OCI-LY7 (cell line): ENCODE data around the gene PALLD. TPM values are rescaled to one million over a fixed set of nuclear protein-coding genes. Genes with fewer than 3 reads are reported as not detected.

Experiments
- BruUV-seq: library from RNA; stranded (reverse); fragments of 400-500 nt; replicated peaks from 2 replicates; lab custom pipeline; 2021; lab: Mats Ljungman, UMichigan
- CTCF ChIA-PET: fragments of 300-600 bp; sonication (Branson Sonifier 250); formaldehyde crosslinking; loops from one replicate; lab custom pipeline; 2022; ENCODE audit warnings: antibody characterized with exemption; ENCODE audit not compliant: unreplicated experiment; lab: Charles Lee
- POLR2A ChIA-PET: fragments of 300-600 bp; sonication (Branson Sonifier 250); formaldehyde crosslinking; loops from one replicate; lab custom pipeline; 2022; ENCODE audit warnings: antibody characterized with exemption; lab: Charles Lee
- DNase-seq: peaks from one replicate; pipeline ENCODE4 v3.0.0-alpha.2; 2015; ENCODE audit warnings: low spot score
- H2AFZ ChIP-seq: fragments of 200-600 bp; sonication (generic), shearing (Covaris generic); 2 replicates; pipeline ENCODE4 v1.6.1; 2014; ENCODE audit warnings: mild to moderate bottlenecking, antibody characterized with exemption, low read length, moderate library complexity
- H3K27ac ChIP-seq: fragments of 200-600 bp; sonication (generic); 2 replicates; pipeline ENCODE4 v1.5.1; 2014; ENCODE audit warnings: mixed run types, low read depth, mild to moderate bottlenecking, moderate library complexity, low read length, inconsistent platforms; ENCODE audit not compliant: poor library complexity, severe bottlenecking
- H3K36me3 ChIP-seq: fragments of 200-600 bp; sonication (generic); 2 replicates; pipeline ENCODE4 v1.6.1; 2014; ENCODE audit warnings: mild to moderate bottlenecking, antibody characterized with exemption, low read length, moderate library complexity, mixed read lengths; ENCODE audit not compliant: insufficient read depth
- H3K4me1 ChIP-seq: fragments of 200-600 bp; sonication (generic); 2 replicates; pipeline ENCODE4 v1.5.1; 2014; ENCODE audit warnings: mild to moderate bottlenecking, low read length; ENCODE audit not compliant: insufficient read depth, poor library complexity, severe bottlenecking
- H3K4me2 ChIP-seq: fragments of 200-600 bp; sonication (generic); 2 replicates; pipeline ENCODE4 v1.6.1; 2014; ENCODE audit warnings: mild to moderate bottlenecking, low read length
- H3K4me3 ChIP-seq: fragments of 200-600 bp; sonication (generic); 2 replicates; pipeline ENCODE4 v1.5.1; 2014; ENCODE audit warnings: mild to moderate bottlenecking, low read depth, low read length; ENCODE audit not compliant: poor library complexity, severe bottlenecking
- H3K79me2 ChIP-seq: fragments of 200-600 bp; sonication (generic); 2 replicates; pipeline ENCODE4 v1.6.1; 2016; ENCODE audit warnings: low read depth, mild to moderate bottlenecking, low read length, moderate library complexity, mixed read lengths; ENCODE audit not compliant: insufficient read depth
- H3K9me2 ChIP-seq: fragments of 200-600 bp; sonication (generic); 2 replicates; pipeline ENCODE4 v1.6.1; 2016; ENCODE audit warnings: mild to moderate bottlenecking, low read length, mixed read lengths; ENCODE audit not compliant: insufficient read depth
- H3K9me3 ChIP-seq: fragments of 200-600 bp; sonication (generic); 2 replicates; pipeline ENCODE4 v1.6.1; 2014; ENCODE audit warnings: mild to moderate bottlenecking, mixed run types, low read length, mixed read lengths
- H4K20me1 ChIP-seq: fragments of 200-600 bp; sonication (generic); 2 replicates; pipeline ENCODE4 v1.6.1; 2014; ENCODE audit warnings: mild to moderate bottlenecking, antibody characterized with exemption, low read length, moderate library complexity, mixed read lengths; ENCODE audit not compliant: insufficient read depth
- CTCF ChIP-seq: fragments of 200-600 bp; sonication (generic); conservative IDR thresholded peaks from 2 replicates; pipeline ENCODE4 v1.5.1; 2014; ENCODE audit warnings: mild to moderate bottlenecking, antibody characterized with exemption, low read length, moderate library complexity, mixed read lengths
- EZH2phosphoT487 ChIP-seq: fragments of 200-600 bp; sonication (generic); IDR thresholded peaks from 2 replicates; pipeline ENCODE4 v1.6.1; 2018; ENCODE audit warnings: low read depth, borderline replicate concordance, mild to moderate bottlenecking, mixed run types, antibody characterized with exemption, low read length, moderate library complexity, mixed read lengths
- intact Hi-C: fragments of 100-400 bp; cut with micrococcal nuclease; formaldehyde crosslinking; loops from one replicate; pipeline ENCODE4 v1.10.0; 2022; ENCODE audit not compliant: unreplicated experiment
- total RNA-seq, 2 experiments: library from RNA; depleted of rRNA in 1 of 2; stranded (reverse); fragments of >200 nt in 1 of 2; shearing (Covaris generic) in 1 of 2; gene quantifications; 2 replicates each; pipeline ENCODE4 v1.2.3, GENCODE V29; 2014 to 2022

The PALLD gene
- total RNA-seq, 2 experiments from 2014 or later = 0.73 to 2.8 TPM

DNA sequence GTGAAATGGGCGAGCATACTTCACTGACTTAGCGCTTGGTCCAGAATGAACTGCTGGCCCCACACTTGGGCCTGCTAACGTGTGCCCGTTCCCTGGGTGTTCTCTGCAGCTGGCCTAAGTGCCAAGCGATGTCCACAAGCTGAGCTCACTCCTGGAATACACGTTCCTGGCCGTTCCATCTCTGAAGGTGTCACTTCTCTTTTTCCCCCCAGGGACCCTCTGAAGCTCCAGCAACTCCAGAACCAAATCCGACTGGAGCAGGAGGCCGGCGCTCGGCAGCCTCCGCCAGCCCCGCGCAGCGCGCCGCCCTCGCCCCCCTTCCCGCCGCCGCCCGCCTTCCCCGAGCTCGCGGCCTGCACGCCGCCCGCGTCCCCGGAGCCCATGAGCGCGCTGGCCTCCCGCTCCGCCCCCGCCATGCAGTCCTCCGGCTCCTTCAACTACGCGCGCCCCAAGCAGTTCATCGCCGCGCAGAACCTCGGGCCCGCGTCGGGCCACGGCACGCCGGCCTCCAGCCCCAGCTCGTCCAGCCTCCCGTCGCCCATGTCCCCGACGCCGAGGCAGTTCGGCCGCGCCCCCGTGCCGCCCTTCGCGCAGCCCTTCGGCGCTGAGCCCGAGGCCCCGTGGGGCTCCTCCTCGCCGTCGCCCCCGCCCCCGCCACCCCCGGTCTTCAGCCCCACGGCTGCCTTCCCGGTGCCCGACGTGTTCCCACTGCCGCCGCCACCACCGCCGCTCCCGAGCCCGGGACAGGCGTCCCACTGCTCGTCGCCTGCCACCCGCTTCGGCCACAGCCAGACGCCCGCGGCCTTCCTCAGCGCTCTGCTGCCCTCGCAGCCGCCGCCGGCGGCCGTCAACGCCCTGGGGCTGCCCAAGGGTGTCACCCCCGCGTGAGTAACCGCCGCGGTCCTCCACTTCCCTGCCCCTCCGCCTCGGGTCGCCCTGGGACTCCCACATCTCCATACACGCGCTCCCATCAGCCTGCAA, 380.9 kb downstream of the PALLD start:
- ChIA-PET CTCF (no interaction called here), POLR2A (no interaction called here)
- Histone ChIP-seq H3K4me2 (no peak overlapping the region), H3K36me3 (no peaks in the 10 kb centered on the region), H3K4me1 (no peaks in the 10 kb centered on the region), H3K79me2 (no peaks in the 10 kb centered on the region), H3K9me2 (no peaks in the 10 kb centered on the region), H2AFZ (no peak overlapping the region), H4K20me1 (no peaks in the 10 kb centered on the region), H3K27ac (no peak overlapping the region), H3K9me3 (no peaks in the 10 kb centered on the region), H3K4me3 (no peak overlapping the region)
- DNase-seq = no peak
- intact Hi-C loops = no loop called here
- BruUV-seq = no TSS peak
- no peak for TF ChIP-seq EZH2phosphoT487
- no peak for TF ChIP-seq CTCF

DNA sequence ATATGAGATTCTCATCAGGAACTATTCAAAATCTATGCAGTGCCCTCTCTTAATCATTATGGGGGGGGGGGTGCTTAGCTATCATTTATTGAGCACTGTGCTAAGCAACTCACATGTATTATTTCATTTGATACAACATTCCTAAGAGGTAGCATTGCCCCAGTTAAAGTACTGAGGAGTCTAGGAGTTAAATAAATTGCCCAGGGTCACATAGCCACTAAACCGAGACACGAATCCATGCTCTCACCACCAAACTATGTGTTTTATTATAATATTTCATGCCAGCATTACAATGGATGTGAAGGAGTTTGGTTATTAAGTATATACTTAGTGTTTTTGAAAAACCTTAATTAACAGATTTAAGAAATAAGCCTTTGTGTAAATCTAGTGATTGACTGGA, 381.8 kb downstream of the PALLD start:
- TF ChIP-seq CTCF (no peak), EZH2phosphoT487 (no peak)
- no peak overlapping the region for H3K4me3 ChIP-seq
- DNase-seq = no peak

DNA sequence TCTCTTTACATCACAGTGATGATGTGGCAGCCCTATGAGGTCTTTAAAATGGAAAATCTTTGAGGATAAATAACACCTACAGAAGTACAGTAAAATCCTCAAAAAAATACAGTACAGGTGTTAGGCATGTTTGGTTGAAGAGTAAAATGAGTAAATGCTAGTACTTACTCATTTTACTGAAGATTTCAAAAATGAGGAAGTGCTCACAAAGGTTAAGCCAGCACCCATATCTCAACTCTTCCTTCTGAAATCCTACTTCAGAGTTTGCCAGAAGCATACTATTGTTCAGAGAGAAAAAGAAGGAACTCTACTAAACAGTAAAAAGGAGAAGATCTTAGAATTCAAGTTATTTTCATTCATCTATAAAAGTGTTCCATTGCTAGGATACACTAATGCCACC, 382.3 kb downstream of the PALLD start:
- DNase-seq = no peak
- ChIA-PET POLR2A (no interaction called here), CTCF (no interaction called here)
- Histone ChIP-seq H2AFZ (no peak overlapping the region), H3K9me2 (no peaks in the 10 kb centered on the region), H3K27ac (no peak overlapping the region), H4K20me1 (no peaks in the 10 kb centered on the region), H3K4me1 (no peaks in the 10 kb centered on the region), H3K36me3 (no peaks in the 10 kb centered on the region), H3K4me3 (no peak overlapping the region), H3K79me2 (no peaks in the 10 kb centered on the region), H3K9me3 (no peaks in the 10 kb centered on the region), H3K4me2 (no peak overlapping the region)
- BruUV-seq = no TSS peak
- intact Hi-C loops = no loop called here
- TF ChIP-seq EZH2phosphoT487 = no peak
- no peak for TF ChIP-seq CTCF

More for the DNA sequence above, 381.8 kb downstream of the PALLD start:
- no peak overlapping the region for H3K4me2 ChIP-seq
- no peaks in the 10 kb centered on the region for H3K9me3 ChIP-seq
- no TSS peak for BruUV-seq
- ChIA-PET POLR2A (no interaction called here), CTCF (no interaction called here)
- no peaks in the 10 kb centered on the region for H3K9me2 ChIP-seq
- no peaks in the 10 kb centered on the region for H3K79me2 ChIP-seq
- intact Hi-C loops = no loop called here
- no peak overlapping the region for H2AFZ ChIP-seq
- no peaks in the 10 kb centered on the region for H3K4me1 ChIP-seq
- H4K20me1 ChIP-seq = no peaks in the 10 kb centered on the region
- no peak overlapping the region for H3K27ac ChIP-seq
- no peaks in the 10 kb centered on the region for H3K36me3 ChIP-seq
